ENCODE data around the gene VAMP7.
"Not testable (repeated sequence)": the region's sequence is repeated elsewhere in the genome, so short reads cannot be mapped to it uniquely, and the experiment has no call there.

VAMP7 gene

DNA sequence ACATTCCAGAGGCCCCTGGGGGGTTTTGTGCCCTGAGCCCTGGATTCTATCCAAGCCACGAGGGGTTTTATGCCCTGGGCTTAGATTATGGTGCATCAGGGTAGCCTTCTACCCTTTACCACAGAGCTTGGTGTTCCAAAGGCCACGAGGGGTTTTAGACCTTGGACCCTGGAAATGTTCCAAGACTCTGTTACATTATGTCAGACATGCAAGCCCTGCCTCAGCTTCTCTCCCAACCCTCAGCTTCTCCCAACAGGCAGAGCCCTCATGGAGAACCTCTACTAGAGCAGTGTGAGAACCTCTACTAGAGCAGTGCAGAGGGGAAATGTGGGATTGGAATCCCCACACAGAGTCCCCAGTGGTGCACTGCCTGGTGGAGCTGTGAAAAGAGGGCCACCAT, 105.8 kb downstream of the VAMP7 start:
- in situ Hi-C loops (cut with MboI; ENCODE audit: low sequenced_read_pairs): not testable (repeated sequence)

DNA sequence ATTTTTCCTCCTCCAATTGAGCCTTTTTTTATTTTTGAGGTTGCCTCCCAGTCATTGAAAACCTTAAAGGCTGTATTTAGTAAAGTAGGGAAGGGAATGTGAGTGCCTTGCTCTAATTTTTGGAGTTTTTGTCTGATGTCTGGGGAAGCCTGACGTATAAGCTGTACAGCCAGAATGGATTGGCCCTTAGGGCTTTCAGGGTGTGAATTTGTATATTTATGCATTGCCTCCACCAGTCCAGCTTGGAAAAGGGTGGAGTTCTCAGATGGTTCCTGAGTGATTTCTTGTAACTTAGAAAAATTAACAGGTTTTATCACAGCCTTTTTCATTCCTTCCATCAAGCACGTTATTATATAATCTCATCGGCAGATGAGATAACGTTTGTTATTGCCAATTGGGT, 107.7 kb downstream of the VAMP7 start:
- in situ Hi-C loops (cut with MboI; ENCODE audit: low sequenced_read_pairs): no loop called here

All from HL-60/S4 treated with retinoic acid at 250 ng/mL for 4 days and 3 days (cell line).